H9 (cell line): ENCODE measurements around the gene CIB4. TPM values are rescaled to one million over a fixed set of nuclear protein-coding genes. Genes with fewer than 3 reads are reported as not detected.

Experiments
- DNase-seq: peaks from one replicate; pipeline ENCODE4 v3.0.0-alpha.2; 2017
- H2AFZ ChIP-seq: one replicate; pipeline ENCODE4 v1.6.1; 2013; ENCODE audit warnings: mild to moderate bottlenecking, low read length, control low read depth, moderate library complexity
- H2AK5ac ChIP-seq: 2 replicates; pipeline ENCODE4 v1.6.1; 2013; ENCODE audit warnings: low read length, control low read depth, mixed read lengths; ENCODE audit not compliant: insufficient read length
- H2BK120ac ChIP-seq: one replicate; pipeline ENCODE4 v1.6.1; 2013; ENCODE audit warnings: low read depth, mild to moderate bottlenecking, low read length, control low read depth, inconsistent platforms; ENCODE audit not compliant: poor library complexity, severe bottlenecking
- H2BK12ac ChIP-seq: 2 replicates; pipeline ENCODE4 v1.6.1; 2013; ENCODE audit warnings: low read length, control low read depth, mixed read lengths, low read depth; ENCODE audit not compliant: insufficient read length
- H2BK15ac ChIP-seq: 2 replicates; pipeline ENCODE4 v1.6.1; 2013; ENCODE audit warnings: low read depth, low read length, control low read depth
- H2BK20ac ChIP-seq: one replicate; pipeline ENCODE4 v1.6.1; 2013; ENCODE audit warnings: low read depth, mild to moderate bottlenecking, low read length, control low read depth, inconsistent platforms; ENCODE audit not compliant: poor library complexity, severe bottlenecking
- H2BK5ac ChIP-seq: 2 replicates; pipeline ENCODE4 v1.6.1; 2013; ENCODE audit warnings: low read length, control low read depth, mixed read lengths; ENCODE audit not compliant: insufficient read length
- H3K14ac ChIP-seq: 2 replicates; pipeline ENCODE4 v1.6.1; 2013; ENCODE audit warnings: low read length, control low read depth; ENCODE audit not compliant: insufficient read depth
- H3K18ac ChIP-seq: 2 replicates; pipeline ENCODE4 v1.6.1; 2013; ENCODE audit warnings: low read depth, mild to moderate bottlenecking, mixed read lengths, low read length, control low read depth; ENCODE audit not compliant: insufficient read length
- H3K23ac ChIP-seq: 2 replicates; pipeline ENCODE4 v1.6.1; 2013; ENCODE audit warnings: low read length, control low read depth, mixed read lengths, low read depth; ENCODE audit not compliant: insufficient read length
- H3K23me2 ChIP-seq: 2 replicates; pipeline ENCODE4 v1.6.1; 2013; ENCODE audit warnings: low read depth, mild to moderate bottlenecking, mixed read lengths, low read length, control low read depth; ENCODE audit not compliant: insufficient read length, poor library complexity, severe bottlenecking
- H3K27ac ChIP-seq: 2 replicates; pipeline ENCODE4 v1.5.1; 2013; ENCODE audit warnings: low read length, control low read depth, mixed read lengths, low read depth; ENCODE audit not compliant: insufficient read length
- H3K27me3 ChIP-seq: 2 replicates; pipeline ENCODE4 v1.6.1; 2013; ENCODE audit warnings: low read length, control low read depth, inconsistent platforms; ENCODE audit not compliant: insufficient read depth
- H3K4ac ChIP-seq: 2 replicates; pipeline ENCODE4 v1.6.1; 2013; ENCODE audit warnings: low read depth, mild to moderate bottlenecking, control low read depth, inconsistent platforms, low read length, moderate library complexity
- H3K4me1 ChIP-seq: 2 replicates; pipeline ENCODE4 v1.6.1; 2013; ENCODE audit warnings: low read length, control low read depth, inconsistent platforms; ENCODE audit not compliant: insufficient read depth
- H3K4me2 ChIP-seq: 2 replicates; pipeline ENCODE4 v1.6.1; 2013; ENCODE audit warnings: low read length, control low read depth, mixed read lengths; ENCODE audit not compliant: insufficient read length, insufficient read depth
- H3K56ac ChIP-seq: 2 replicates; pipeline ENCODE4 v1.6.1; 2013; ENCODE audit warnings: low read depth, mild to moderate bottlenecking, mixed read lengths, low read length, control low read depth; ENCODE audit not compliant: insufficient read length
- H3K79me1 ChIP-seq: 2 replicates; pipeline ENCODE4 v1.6.1; 2013; ENCODE audit warnings: low read depth, mild to moderate bottlenecking, moderate library complexity, low read length, control low read depth, inconsistent platforms; ENCODE audit not compliant: insufficient read depth, poor library complexity, severe bottlenecking
- H3K79me2 ChIP-seq: 2 replicates; pipeline ENCODE4 v1.6.1; 2013; ENCODE audit warnings: low read length, control low read depth, inconsistent platforms; ENCODE audit not compliant: insufficient read depth
- H3K9ac ChIP-seq: 2 replicates; pipeline ENCODE4 v1.6.1; 2013; ENCODE audit warnings: low read length, control low read depth, mixed read lengths; ENCODE audit not compliant: insufficient read length; ENCODE audit errors: extremely low read depth
- H3K9me3 ChIP-seq: one replicate; pipeline ENCODE4 v1.6.1; 2013; ENCODE audit warnings: low read depth, low read length, inconsistent platforms; ENCODE audit not compliant: control insufficient read depth
- H3T11ph ChIP-seq: one replicate; pipeline ENCODE4 v1.6.1; 2013; ENCODE audit warnings: mild to moderate bottlenecking, low read length, control low read depth, inconsistent platforms
- H4K20me1 ChIP-seq: one replicate; pipeline ENCODE4 v1.6.1; 2013; ENCODE audit not compliant: control insufficient read depth, insufficient read length, insufficient read depth
- H4K5ac ChIP-seq: 2 replicates; pipeline ENCODE4 v1.6.1; 2013; ENCODE audit warnings: low read depth, mild to moderate bottlenecking, mixed read lengths, low read length, control low read depth; ENCODE audit not compliant: insufficient read length
- H4K8ac ChIP-seq: replicated peaks from 2 replicates; pipeline ENCODE4 v1.6.1; 2013; ENCODE audit warnings: low read length, control low read depth, mixed read lengths, low read depth; ENCODE audit not compliant: insufficient read length
- H4K91ac ChIP-seq: 2 replicates; pipeline ENCODE4 v1.6.1; 2013; ENCODE audit warnings: low read depth, mild to moderate bottlenecking, moderate library complexity, mixed read lengths, low read length, control low read depth; ENCODE audit not compliant: insufficient read length
- H3K27ac Mint-ChIP-seq, 3 experiments: 2 replicates in 2 of 3; 3 replicates in 1 of 3; pipeline ENCODE4 v1.8.0; 2020 to 2021; ENCODE audit warnings: mixed read lengths in 3 of 3, mild to moderate bottlenecking in 1 of 3, moderate library complexity in 1 of 3
- H3K27me3 Mint-ChIP-seq: 2 replicates; pipeline ENCODE4 v1.8.0; 2021; ENCODE audit warnings: low read depth, mild to moderate bottlenecking, moderate library complexity, mixed read lengths
- H3K36me3 Mint-ChIP-seq, 3 experiments: 2 replicates in 2 of 3; 3 replicates in 1 of 3; pipeline ENCODE4 v1.8.0; 2020 to 2021; ENCODE audit warnings: low read depth in 3 of 3, mixed read lengths in 3 of 3; ENCODE audit not compliant: insufficient read depth in 1 of 3
- H3K4me1 Mint-ChIP-seq, 2 experiments: 2 replicates each; pipeline ENCODE4 v1.8.0; 2020; ENCODE audit warnings: mixed read lengths in 2 of 2
- H3K4me3 Mint-ChIP-seq, 2 experiments: 2 replicates in 1 of 2; 3 replicates in 1 of 2; pipeline ENCODE4 v1.8.0; 2020 to 2021; ENCODE audit warnings: mild to moderate bottlenecking in 2 of 2, mixed read lengths in 2 of 2, moderate library complexity in 1 of 2
- H3K9me3 Mint-ChIP-seq, 2 experiments: 2 replicates in 1 of 2; 3 replicates in 1 of 2; pipeline ENCODE4 v1.8.0; 2020; ENCODE audit warnings: mild to moderate bottlenecking in 2 of 2, mixed read lengths in 2 of 2, moderate library complexity in 1 of 2
- CTCF ChIP-seq: fragments of 200-600 bp; sonication (generic); conservative IDR thresholded peaks from 3 replicates; pipeline ENCODE4 v1.8.0; 2021; ENCODE audit warnings: antibody characterized with exemption, mild to moderate bottlenecking
- WGBS: extraction: QIAGEN DNeasy Blood & Tissue Kit; methylation state at CpG from one replicate; pipeline ENCODE4 v1.1.7; 2013; ENCODE audit warnings: missing lambda C conversion rate, low lambda C conversion rate, mixed read lengths; ENCODE audit not compliant: insufficient read length; ENCODE audit errors: extremely low coverage; 5-methylcytosine and 5-hydroxymethylcytosine counted together
- total RNA-seq: library from RNA; stranded (reverse); gene quantifications from 2 replicates; pipeline ENCODE4 v1.2.1, GENCODE V29; 2021

Gene CIB4
- total RNA-seq, 1 experiment from 2014 or later: not detected

GRCh38 chr2:26550276-26551015 is 90.7 kb downstream of the CIB4 start:
- Histone ChIP-seq H3K9me3 (no peaks in the 10 kb centered on the region), H3K27me3 (no peaks in the 10 kb centered on the region), H2BK20ac (no peak overlapping the region), H3K23me2 (no peaks in the 10 kb centered on the region), H4K20me1 (no peaks in the 10 kb centered on the region), H2BK120ac (no peak overlapping the region), H2BK5ac (no peak overlapping the region), H4K5ac (no peak overlapping the region), H3K79me2 (no peaks in the 10 kb centered on the region), H3K18ac (peak overlapping the region; percentile 3), H4K8ac (no peak overlapping the region), H4K91ac (no peak overlapping the region), H3K4me2 (no peak overlapping the region), H3K56ac (no peak overlapping the region), H3K4me1 (no peaks in the 10 kb centered on the region), H3K27ac (no peak overlapping the region), H2AK5ac (no peak overlapping the region), H3K9ac (no peak overlapping the region), H3K79me1 (no peaks in the 10 kb centered on the region), H3K14ac (no peak overlapping the region), H2AFZ (no peak overlapping the region), H3T11ph (no peak overlapping the region), H2BK12ac (no peak overlapping the region), H2BK15ac (no peak overlapping the region), H3K4ac (no peak overlapping the region), H3K23ac (no peak overlapping the region)
- Mint-ChIP-seq H3K27ac (no peak overlapping the region), H3K27me3 (peaks cover 12% of the 10 kb centered on the region), H3K36me3 (no peaks in the 10 kb centered on the region; a peak in 1 of 7 replicates), H3K4me3 (no peak overlapping the region; a peak in 1 of 5 replicates), H3K4me1 (peaks cover 7 to 19% of the 10 kb centered on the region in 2 experiments), H3K9me3 (no peaks in the 10 kb centered on the region)
- WGBS: no CpG with 5 or more reads among the region's 17 CpGs
- no peak for TF ChIP-seq CTCF
- DNase-seq: no peak
